GM12872 (cell line): ENCODE measurements around the gene SLC9A9.

ENCODE experiments used
- CTCF ChIP-seq: IDR thresholded peaks from 3 replicates; pipeline ENCODE4 v1.5.1; 2011; ENCODE audit warnings: low read depth, mild to moderate bottlenecking, low read length, moderate library complexity; ENCODE audit not compliant: insufficient read depth

The SLC9A9 gene

GRCh38 chr3:143884861-143885260 lies 36.6 kb upstream of the SLC9A9 start:
- TF ChIP-seq CTCF: no peak

- TF ChIP-seq CTCF: no peak
Measured at GRCh38 chr3:143883151-143883550, 34.9 kb upstream of the SLC9A9 start.

GRCh38 chr3:143881095-143881494 lies 32.8 kb upstream of the SLC9A9 start:
- TF ChIP-seq CTCF: no peak

GRCh38 chr3:143875546-143875945 lies 27.3 kb upstream of the SLC9A9 start:
- no peak for TF ChIP-seq CTCF

GRCh38 chr3:143865302-143865701 lies 17.0 kb upstream of the SLC9A9 start:
- no peak for TF ChIP-seq CTCF

GRCh38 chr3:143859465-143860203 lies 11.4 kb upstream of the SLC9A9 start:
- no peak for TF ChIP-seq CTCF

- no peak for TF ChIP-seq CTCF
Measured at GRCh38 chr3:143856252-143856970, 8.1 kb upstream of the SLC9A9 start.
